Measurements from ENCODE around the gene GPR157.
"Not testable (repeated sequence)": the region's sequence is repeated elsewhere in the genome, so short reads cannot be mapped to it uniquely, and the experiment has no call there.

GPR157 gene

DNA sequence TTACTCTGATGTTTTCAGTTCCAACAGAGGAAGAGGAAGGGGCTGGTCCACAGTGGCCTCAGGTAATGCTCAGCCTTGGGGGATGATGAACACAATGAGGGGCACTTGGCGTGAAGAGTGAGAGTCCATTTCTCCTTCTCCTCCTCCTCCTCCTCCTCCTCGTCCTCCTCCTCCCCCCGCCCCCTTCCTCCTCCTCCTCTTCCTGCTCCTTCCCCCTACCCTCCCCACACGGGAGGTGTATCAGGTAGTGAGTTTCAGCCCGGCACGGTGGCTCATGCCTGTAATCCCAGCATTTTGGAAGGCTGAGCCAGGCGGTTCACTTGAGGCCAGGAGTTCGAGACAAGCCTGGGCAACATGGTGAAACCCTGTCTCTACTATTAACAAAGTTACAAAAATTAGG is 17.3 kb upstream of the GPR157 start:
- peaks cover 10% of the 10 kb centered on the region for H3K4me1 ChIP-seq (ENCODE audit: control insufficient read depth, insufficient read depth, low read length, unreplicated experiment)
- H3K4me3 ChIP-seq (ENCODE audit: low read depth, low read length) = no peak overlapping the region
- no peak overlapping the region for H3K27ac ChIP-seq (ENCODE audit: low read depth, low read length)
- H3K36me3 ChIP-seq (ENCODE audit: insufficient read depth, low read length) = peaks cover 4% of the 10 kb centered on the region; the same call in 1 of the 2 replicates
- H3K79me2 ChIP-seq (ENCODE audit: control insufficient read depth, insufficient read depth, low read length, unreplicated experiment) = no peaks in the 10 kb centered on the region
- H3K27me3 ChIP-seq (ENCODE audit: insufficient read depth, low read length) = no peaks in the 10 kb centered on the region
- no peak overlapping the region for H2AFZ ChIP-seq (ENCODE audit: low read length, unreplicated experiment)

GRCh38 chr1:9145714-9146113 is 16.8 kb upstream of the GPR157 start:
- H3K79me2 ChIP-seq (ENCODE audit: control insufficient read depth, insufficient read depth, low read length, unreplicated experiment) = no peaks in the 10 kb centered on the region
- no peak overlapping the region for H2AFZ ChIP-seq (ENCODE audit: low read length, unreplicated experiment)
- peaks cover 10% of the 10 kb centered on the region for H3K4me1 ChIP-seq (ENCODE audit: control insufficient read depth, insufficient read depth, low read length, unreplicated experiment)
- H3K4me3 ChIP-seq (ENCODE audit: low read depth, low read length) = no peak overlapping the region
- H3K36me3 ChIP-seq (ENCODE audit: insufficient read depth, low read length) = peaks cover 3% of the 10 kb centered on the region; the same call in 1 of the 2 replicates
- H3K27me3 ChIP-seq (ENCODE audit: insufficient read depth, low read length) = no peaks in the 10 kb centered on the region
- H3K27ac ChIP-seq (ENCODE audit: low read depth, low read length) = no peak overlapping the region

DNA sequence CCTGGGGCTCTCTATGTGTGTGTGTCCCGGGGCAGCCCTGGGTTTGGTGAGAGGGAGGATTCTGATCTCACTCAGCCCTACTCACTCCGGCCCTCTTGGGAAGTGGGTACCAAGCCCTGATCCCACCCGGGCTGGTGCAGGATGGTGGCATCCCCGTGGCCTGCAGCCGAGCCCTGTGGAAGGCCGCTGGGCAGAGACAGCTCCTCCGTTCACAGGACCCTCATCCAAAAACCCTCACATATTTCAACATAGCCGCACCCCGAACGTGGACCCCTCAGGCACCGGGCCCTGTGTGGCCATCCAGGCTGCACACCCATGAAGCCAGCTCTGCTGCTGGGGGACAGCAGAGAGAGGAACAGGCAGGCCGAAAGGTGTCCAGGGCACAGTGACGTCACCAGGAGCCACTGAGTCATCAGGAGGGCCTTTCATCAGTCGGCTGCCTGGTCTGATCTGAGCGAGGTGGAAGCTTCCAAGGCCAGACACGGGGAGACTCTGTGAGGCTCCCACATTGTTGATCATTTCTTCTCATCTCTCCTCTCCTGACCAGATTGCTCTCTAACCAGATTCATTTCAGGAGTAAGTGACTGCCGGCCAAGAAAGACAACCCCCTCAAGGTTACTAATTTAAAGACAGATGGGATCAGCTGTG is 16.2 kb upstream of the GPR157 start:
- Histone ChIP-seq H3K27me3 (ENCODE audit: insufficient read depth, low read length) (no peaks in the 10 kb centered on the region), H3K4me3 (ENCODE audit: low read depth, low read length) (no peak overlapping the region), H2AFZ (ENCODE audit: low read length, unreplicated experiment) (no peak overlapping the region), H3K4me1 (ENCODE audit: control insufficient read depth, insufficient read depth, low read length, unreplicated experiment) (peaks cover 10% of the 10 kb centered on the region), H3K36me3 (ENCODE audit: insufficient read depth, low read length) (no peaks in the 10 kb centered on the region), H3K27ac (ENCODE audit: low read depth, low read length) (no peak overlapping the region), H3K79me2 (ENCODE audit: control insufficient read depth, insufficient read depth, low read length, unreplicated experiment) (no peaks in the 10 kb centered on the region)

DNA sequence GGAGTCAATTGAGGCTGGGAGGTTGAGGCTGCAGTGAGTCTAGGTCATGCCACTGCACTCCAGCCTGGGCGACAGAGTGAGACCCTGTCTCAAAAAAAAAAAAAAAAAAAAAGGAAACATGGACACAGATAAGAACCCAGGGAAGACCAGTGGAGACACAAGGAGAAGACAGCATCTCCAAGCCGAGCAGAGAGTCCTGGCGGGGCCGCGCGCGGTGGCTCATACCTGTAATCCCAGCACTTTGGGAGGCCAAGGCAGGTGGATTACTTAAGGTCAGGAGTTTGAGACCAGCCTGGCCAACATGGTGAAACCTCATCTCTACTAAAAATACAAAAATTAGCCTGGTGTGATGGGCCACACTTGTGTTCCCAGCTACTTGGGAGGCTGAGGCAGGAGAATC is 15.6 kb upstream of the GPR157 start:
- H3K4me3 ChIP-seq (ENCODE audit: low read depth, low read length); H3K27me3 ChIP-seq (ENCODE audit: insufficient read depth, low read length); H3K4me1 ChIP-seq (ENCODE audit: control insufficient read depth, insufficient read depth, low read length, unreplicated experiment); H2AFZ ChIP-seq (ENCODE audit: low read length, unreplicated experiment); H3K79me2 ChIP-seq (ENCODE audit: control insufficient read depth, insufficient read depth, low read length, unreplicated experiment); H3K27ac ChIP-seq (ENCODE audit: low read depth, low read length); H3K36me3 ChIP-seq (ENCODE audit: insufficient read depth, low read length): not testable (repeated sequence)

DNA sequence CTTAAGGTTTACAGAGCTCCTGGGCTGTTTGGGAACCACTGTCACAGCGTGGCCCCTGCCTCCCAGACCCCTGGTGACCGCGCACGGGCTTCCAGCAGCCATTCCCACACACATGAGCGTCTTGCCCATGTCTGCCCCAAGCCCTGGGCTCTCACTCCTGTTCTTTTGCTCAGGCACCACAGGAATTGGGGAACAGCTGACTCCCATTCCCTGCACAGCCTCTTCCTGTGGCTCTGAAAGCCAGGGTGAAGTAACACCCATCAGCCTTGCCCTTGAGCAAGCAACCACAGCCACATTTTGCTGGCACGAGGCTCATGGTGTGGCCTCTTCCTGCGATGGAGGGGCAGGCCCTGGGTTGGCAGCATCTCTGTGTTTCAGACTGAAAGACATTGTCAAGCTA is 14.3 kb upstream of the GPR157 start:
- H3K4me1 ChIP-seq (ENCODE audit: control insufficient read depth, insufficient read depth, low read length, unreplicated experiment) = peaks cover 10% of the 10 kb centered on the region
- H3K36me3 ChIP-seq (ENCODE audit: insufficient read depth, low read length) = no peaks in the 10 kb centered on the region
- no peak overlapping the region for H3K4me3 ChIP-seq (ENCODE audit: low read depth, low read length)
- no peak overlapping the region for H2AFZ ChIP-seq (ENCODE audit: low read length, unreplicated experiment)
- no peak overlapping the region for H3K27ac ChIP-seq (ENCODE audit: low read depth, low read length)
- no peaks in the 10 kb centered on the region for H3K27me3 ChIP-seq (ENCODE audit: insufficient read depth, low read length)
- H3K79me2 ChIP-seq (ENCODE audit: control insufficient read depth, insufficient read depth, low read length, unreplicated experiment) = no peaks in the 10 kb centered on the region

- no peak overlapping the region for H3K27ac ChIP-seq (ENCODE audit: low read depth, low read length)
- H3K27me3 ChIP-seq (ENCODE audit: insufficient read depth, low read length) = no peaks in the 10 kb centered on the region
- no peaks in the 10 kb centered on the region for H3K36me3 ChIP-seq (ENCODE audit: insufficient read depth, low read length)
- H3K4me3 ChIP-seq (ENCODE audit: low read depth, low read length) = no peak overlapping the region
- no peak overlapping the region for H2AFZ ChIP-seq (ENCODE audit: low read length, unreplicated experiment)
- no peaks in the 10 kb centered on the region for H3K4me1 ChIP-seq (ENCODE audit: control insufficient read depth, insufficient read depth, low read length, unreplicated experiment)
- H3K79me2 ChIP-seq (ENCODE audit: control insufficient read depth, insufficient read depth, low read length, unreplicated experiment) = no peaks in the 10 kb centered on the region
Measured at GRCh38 chr1:9139930-9140329, 11.0 kb upstream of the GPR157 start.

DNA sequence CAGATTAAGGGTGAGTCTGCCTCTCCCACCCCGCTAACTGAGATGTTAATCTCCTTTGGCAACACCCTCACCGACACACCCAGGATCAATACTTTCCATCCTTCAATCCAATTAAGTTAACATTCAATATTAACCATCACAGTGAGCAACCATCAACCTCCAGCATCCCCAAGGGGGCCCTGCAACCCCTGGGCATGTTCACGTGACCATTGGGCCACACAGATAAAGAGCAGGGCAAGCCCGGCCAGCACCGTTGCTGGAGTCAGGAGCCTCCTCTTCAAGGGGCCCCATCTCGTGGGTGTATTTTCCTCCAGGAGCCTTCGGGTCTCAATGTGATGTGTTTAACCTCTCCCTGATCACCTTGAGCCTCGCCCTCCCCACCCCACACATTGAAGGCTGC is 8.0 kb upstream of the GPR157 start:
- Histone ChIP-seq H3K27ac (ENCODE audit: low read depth, low read length) (no peak overlapping the region), H3K4me1 (ENCODE audit: control insufficient read depth, insufficient read depth, low read length, unreplicated experiment) (no peaks in the 10 kb centered on the region), H3K4me3 (ENCODE audit: low read depth, low read length) (no peak overlapping the region), H3K27me3 (ENCODE audit: insufficient read depth, low read length) (no peaks in the 10 kb centered on the region), H2AFZ (ENCODE audit: low read length, unreplicated experiment) (no peak overlapping the region), H3K36me3 (ENCODE audit: insufficient read depth, low read length) (no peaks in the 10 kb centered on the region), H3K79me2 (ENCODE audit: control insufficient read depth, insufficient read depth, low read length, unreplicated experiment) (no peaks in the 10 kb centered on the region)

- H3K4me1 ChIP-seq (ENCODE audit: control insufficient read depth, insufficient read depth, low read length, unreplicated experiment) = no peaks in the 10 kb centered on the region
- no peak overlapping the region for H3K4me3 ChIP-seq (ENCODE audit: low read depth, low read length)
- no peaks in the 10 kb centered on the region for H3K36me3 ChIP-seq (ENCODE audit: insufficient read depth, low read length)
- H3K27ac ChIP-seq (ENCODE audit: low read depth, low read length) = no peak overlapping the region
- H2AFZ ChIP-seq (ENCODE audit: low read length, unreplicated experiment) = no peak overlapping the region
- no peaks in the 10 kb centered on the region for H3K79me2 ChIP-seq (ENCODE audit: control insufficient read depth, insufficient read depth, low read length, unreplicated experiment)
- H3K27me3 ChIP-seq (ENCODE audit: insufficient read depth, low read length) = no peaks in the 10 kb centered on the region
Measured at GRCh38 chr1:9135073-9135836, 6.4 kb upstream of the GPR157 start.

- no peaks in the 10 kb centered on the region for H3K79me2 ChIP-seq (ENCODE audit: control insufficient read depth, insufficient read depth, low read length, unreplicated experiment)
- no peak overlapping the region for H3K27ac ChIP-seq (ENCODE audit: low read depth, low read length)
- no peaks in the 10 kb centered on the region for H3K27me3 ChIP-seq (ENCODE audit: insufficient read depth, low read length)
- no peaks in the 10 kb centered on the region for H3K4me1 ChIP-seq (ENCODE audit: control insufficient read depth, insufficient read depth, low read length, unreplicated experiment)
- no peak overlapping the region for H3K4me3 ChIP-seq (ENCODE audit: low read depth, low read length)
- no peaks in the 10 kb centered on the region for H3K36me3 ChIP-seq (ENCODE audit: insufficient read depth, low read length)
- no peak overlapping the region for H2AFZ ChIP-seq (ENCODE audit: low read length, unreplicated experiment)
Measured at GRCh38 chr1:9133870-9134585, 5.1 kb upstream of the GPR157 start.

GRCh38 chr1:9129266-9130041 is 552 bp upstream of the GPR157 start:
- peaks cover 18% of the 10 kb centered on the region for H3K79me2 ChIP-seq (ENCODE audit: control insufficient read depth, insufficient read depth, low read length, unreplicated experiment)
- H3K27ac ChIP-seq (ENCODE audit: low read depth, low read length) = peak overlapping the region; percentile 41; the same call in 1 of the 2 replicates
- H3K4me3 ChIP-seq (ENCODE audit: low read depth, low read length) = peak overlapping the region; percentile 71
- peaks cover 7% of the 10 kb centered on the region for H3K4me1 ChIP-seq (ENCODE audit: control insufficient read depth, insufficient read depth, low read length, unreplicated experiment)
- no peaks in the 10 kb centered on the region for H3K27me3 ChIP-seq (ENCODE audit: insufficient read depth, low read length)
- peak overlapping the region; percentile 37 for H2AFZ ChIP-seq (ENCODE audit: low read length, unreplicated experiment)
- no peaks in the 10 kb centered on the region for H3K36me3 ChIP-seq (ENCODE audit: insufficient read depth, low read length)

Measured in ACC112 (cell line).